GM19463 (cell line): ENCODE measurements around the gene SLC10A1.
"Not testable (repeated sequence)": the region's sequence is repeated elsewhere in the genome, so short reads cannot be mapped to it uniquely, and the experiment has no call there.

Experiments used
- ATAC-seq: cut with Tn5 transposase; IDR thresholded peaks from one replicate; pipeline ENCODE4 v1.9.1; 2021; ENCODE audit warnings: mild to moderate bottlenecking, moderate library complexity; ENCODE audit not compliant: unreplicated experiment

Gene SLC10A1

GRCh38 chr14:69771136-69771535, 25.9 kb downstream of the SLC10A1 start:
- ATAC-seq = no peak

- no peak for ATAC-seq
Measured at GRCh38 chr14:69770559-69770958, 26.5 kb downstream of the SLC10A1 start.

DNA sequence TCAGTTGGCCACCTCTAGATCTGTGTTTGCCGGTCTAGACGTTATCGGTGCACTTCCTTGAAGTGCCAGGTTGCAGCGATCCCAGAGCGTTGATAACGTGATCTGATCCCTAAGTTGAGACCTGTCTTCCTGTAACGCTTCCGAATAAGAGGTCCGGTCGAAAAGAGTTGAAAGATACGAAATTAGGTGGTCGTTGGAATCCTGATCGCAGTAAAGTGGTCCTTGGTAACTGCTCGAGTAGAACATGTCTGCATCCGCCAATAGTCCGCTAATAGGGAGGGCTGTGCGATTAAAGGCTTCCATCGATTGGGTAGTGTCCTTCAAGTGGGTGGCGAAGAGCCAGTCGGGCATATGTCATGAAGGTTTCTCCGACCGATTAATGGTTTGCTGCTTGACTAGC, 27.4 kb downstream of the SLC10A1 start:
- ATAC-seq = no peak

- no peak for ATAC-seq
Measured at GRCh38 chr14:69768873-69769272, 28.2 kb downstream of the SLC10A1 start.

GRCh38 chr14:69767369-69767999, 29.6 kb downstream of the SLC10A1 start:
- peak; percentile 62 for ATAC-seq

- ATAC-seq = peak; percentile 79
Measured at GRCh38 chr14:69766984-69767368, 30.1 kb downstream of the SLC10A1 start, which contains the start of gene SRSF5. Gene SRSF5 (plus strand): TSS chr14:69767142. CDS start chr14:69768157, 1,015 bp downstream.

GRCh38 chr14:69763761-69764510, 33.1 kb downstream of the SLC10A1 start:
- no peak for ATAC-seq

- no peak for ATAC-seq
Measured at GRCh38 chr14:69760810-69761209, 36.2 kb downstream of the SLC10A1 start.

DNA sequence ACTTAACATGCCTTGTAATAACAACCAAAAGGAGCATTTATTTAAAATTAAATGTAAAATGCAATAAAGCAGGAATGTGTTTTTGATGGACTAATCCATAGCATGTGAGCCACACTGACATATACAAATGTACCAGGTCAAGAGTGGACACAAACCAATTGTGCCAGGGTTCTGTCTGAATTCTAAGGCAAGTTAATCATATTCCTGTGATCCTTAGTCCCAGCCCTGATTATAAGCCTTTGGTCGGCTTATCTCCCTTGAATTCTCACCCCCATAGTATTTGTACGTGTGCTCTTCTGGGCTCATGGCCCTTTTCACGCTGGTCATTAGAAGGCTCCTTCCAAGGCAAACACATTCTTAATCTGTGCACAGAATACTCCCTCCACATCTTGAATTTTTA, 40.7 kb downstream of the SLC10A1 start:
- no peak for ATAC-seq

DNA sequence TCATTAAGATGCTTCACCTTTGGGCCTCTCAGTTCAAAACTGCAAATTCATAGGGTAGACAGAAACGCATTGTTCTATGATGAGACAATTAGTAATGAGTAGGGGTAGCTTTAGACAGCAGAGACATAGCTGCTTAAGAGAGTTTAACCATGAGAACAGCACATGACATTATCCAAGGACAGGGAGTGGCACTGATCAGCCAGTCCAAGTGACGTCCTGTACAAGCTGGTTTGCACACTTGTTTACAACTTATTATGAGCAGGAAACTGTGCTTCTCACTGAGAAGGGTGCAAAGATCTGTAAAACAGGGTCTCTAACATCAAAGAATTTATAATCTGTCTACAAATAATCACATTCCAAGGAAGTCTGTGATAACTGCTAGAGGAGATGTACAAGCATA, 41.3 kb downstream of the SLC10A1 start:
- no peak for ATAC-seq

DNA sequence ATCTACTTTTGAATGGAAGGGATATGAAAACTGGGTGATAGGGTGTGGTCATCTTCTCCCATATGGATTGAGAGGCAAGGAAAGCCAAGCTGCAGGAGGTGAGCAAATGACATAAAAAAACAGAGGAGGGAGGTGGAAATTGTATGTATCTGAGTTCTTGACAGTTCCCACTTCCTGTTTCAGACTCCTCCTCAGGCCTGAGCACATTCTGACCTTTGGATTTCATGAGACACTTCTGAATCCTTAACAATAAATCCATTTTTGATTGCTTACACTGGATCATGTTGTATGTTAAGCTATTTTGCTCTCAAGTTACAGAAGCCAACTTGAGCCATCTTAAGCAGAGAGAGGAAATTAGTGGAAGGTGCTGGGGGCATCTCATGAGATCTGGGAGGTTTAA, 41.7 kb downstream of the SLC10A1 start:
- ATAC-seq = no peak

GRCh38 chr14:69754487-69754886, 42.6 kb downstream of the SLC10A1 start:
- ATAC-seq = no peak

DNA sequence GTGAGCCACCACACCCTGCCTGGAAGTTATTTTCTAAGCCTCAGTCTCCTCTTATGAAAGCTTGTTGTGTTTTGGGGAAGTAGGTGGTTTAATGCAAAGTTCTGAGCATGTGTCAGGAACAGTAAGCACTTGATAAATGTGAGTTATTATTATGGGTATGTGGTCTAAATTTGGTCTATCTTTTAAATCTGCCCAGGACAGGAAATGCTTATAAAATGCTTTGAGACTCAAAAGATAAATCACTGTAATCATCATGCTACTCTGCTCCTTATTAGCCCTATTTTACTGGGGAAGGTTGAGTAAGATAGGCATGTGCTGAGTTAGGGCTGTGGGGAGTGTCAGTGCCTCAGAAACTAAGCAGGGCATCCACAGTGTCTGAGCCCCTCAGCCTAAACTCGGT, 43.2 kb downstream of the SLC10A1 start:
- ATAC-seq = no peak

GRCh38 chr14:69752773-69753172, 44.3 kb downstream of the SLC10A1 start:
- ATAC-seq = no peak

GRCh38 chr14:69750495-69750894, 46.5 kb downstream of the SLC10A1 start:
- ATAC-seq = no peak

- ATAC-seq = peak; percentile 75
Measured at GRCh38 chr14:69749956-69750355, 47.1 kb downstream of the SLC10A1 start.

GRCh38 chr14:69741055-69741454, 56.0 kb downstream of the SLC10A1 start:
- ATAC-seq = no peak

DNA sequence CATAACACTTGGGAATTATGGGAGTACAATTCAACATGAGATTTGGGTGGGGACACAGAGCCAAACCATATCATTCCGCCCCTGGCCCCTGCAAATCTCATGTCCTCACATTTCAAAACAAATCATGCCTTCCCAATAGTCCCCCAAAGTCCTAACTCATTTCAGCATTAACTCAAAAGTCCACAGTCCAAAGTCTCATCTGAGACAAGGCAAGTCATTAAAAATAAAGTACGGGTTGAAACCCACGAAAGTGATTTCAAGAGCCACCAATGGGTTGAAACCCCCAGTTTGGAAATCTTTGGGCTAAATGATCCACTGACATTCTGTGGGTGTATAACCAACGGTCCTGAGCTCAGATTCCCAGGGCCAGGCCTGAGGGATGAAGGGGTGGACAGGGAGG, 60.6 kb downstream of the SLC10A1 start:
- ATAC-seq = not testable (repeated sequence)

- not testable (repeated sequence) for ATAC-seq
Measured at GRCh38 chr14:69731919-69732598, 65.0 kb downstream of the SLC10A1 start.

- no peak for ATAC-seq
Measured at GRCh38 chr14:69727860-69728259, 69.2 kb downstream of the SLC10A1 start.

DNA sequence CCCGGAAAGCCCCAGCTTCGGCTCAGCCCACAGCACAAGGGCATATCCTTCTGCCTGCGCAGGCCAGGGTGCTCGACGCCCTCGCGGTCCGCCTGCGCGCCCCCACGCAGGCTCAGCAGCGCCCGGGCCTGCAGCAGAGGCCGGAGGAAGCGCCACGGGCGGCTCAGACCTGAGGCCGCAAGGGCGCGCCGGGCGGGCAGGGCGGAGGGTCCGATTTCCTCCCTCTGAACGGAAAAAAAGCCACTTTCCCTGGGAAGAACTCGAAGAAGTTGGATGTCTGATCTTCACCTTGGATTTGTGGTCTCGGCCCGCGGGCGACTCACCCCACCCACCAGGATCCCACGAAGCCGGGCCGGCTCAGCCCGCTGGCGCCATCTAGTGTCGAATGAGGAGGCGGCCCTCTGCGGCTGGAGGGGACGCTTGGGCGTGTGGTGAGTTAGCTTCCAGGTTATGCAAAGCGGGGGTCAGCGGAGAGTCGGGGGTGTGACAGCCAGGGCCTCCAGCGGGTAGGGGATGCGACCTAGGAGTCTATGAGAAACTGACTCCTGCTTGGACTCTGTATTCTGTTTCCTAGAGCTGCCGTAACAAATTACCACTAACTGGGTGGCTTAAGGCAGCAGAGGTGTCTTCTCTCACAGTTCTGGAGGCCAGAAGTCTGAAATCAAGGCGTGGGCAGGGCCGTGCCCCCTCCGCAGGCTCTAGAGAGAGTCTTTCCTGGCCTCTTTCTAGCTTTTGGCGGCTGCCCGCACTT, 70.1 kb downstream of the SLC10A1 start:
- ATAC-seq = peak; percentile 96
